ENCODE results near the gene NFYC. TPM values are rescaled to one million over a fixed set of nuclear protein-coding genes. Genes with fewer than 3 reads are reported as not detected.
A peak's percentile ranks its signal among the peaks of the same experiment; 100 is the strongest.

Gene NFYC
- 42.6 and 43.5 TPM in 2 replicates for total RNA-seq (2014; rRNA removed; shearing (Covaris generic))

DNA sequence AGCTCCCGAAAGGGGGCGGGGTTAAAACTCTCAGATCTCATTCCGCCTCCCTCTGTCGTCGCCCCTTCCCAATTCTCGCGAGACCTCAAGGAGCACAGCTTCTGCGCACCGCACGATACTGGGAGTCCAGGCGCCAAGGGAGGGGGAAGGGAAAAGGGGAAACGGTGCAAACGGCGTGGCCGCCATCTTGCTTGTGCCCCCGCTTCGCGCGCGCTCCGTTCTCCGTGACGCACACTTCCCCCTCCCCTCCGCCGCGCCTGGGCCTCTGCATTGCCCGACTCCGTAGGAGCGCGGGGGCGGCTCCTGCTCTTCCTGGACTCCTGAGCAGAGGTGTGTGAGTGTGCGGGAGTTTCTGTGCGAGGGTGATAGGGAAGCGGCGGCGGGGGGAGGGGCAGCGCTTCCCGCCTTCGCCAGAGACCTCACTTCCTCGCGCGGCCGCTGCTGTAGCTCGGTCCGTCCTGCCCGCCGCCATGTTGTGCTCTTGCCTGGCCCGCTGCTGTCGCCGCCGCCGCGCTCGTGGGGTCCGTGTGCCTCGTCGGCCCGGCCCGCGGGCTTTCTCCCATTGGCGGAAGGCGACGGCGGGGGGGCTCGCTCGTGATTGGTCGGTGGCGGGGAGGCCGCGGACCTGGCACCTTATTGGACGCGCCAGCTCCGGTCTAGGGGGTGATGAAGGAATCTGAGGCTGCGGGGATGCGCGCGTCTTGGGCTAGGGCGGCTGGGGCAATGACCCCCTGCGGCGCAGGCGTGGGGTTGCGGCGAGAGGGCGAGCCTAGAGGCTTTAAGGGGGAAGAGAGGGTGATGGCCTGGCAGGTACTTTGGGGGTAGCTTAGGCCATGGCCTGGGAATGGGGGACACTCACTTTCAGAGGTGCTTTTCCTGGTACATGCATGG lies at the start of gene NFYC:
TSS of gene NFYC (plus strand) at position 167 of the 891 bp plus-strand sequence. CDS start 47,140 bp downstream, outside the sequence.
- peak; percentile 97 for DNase-seq (ENCODE audit: low spot score)

GRCh38 chr1:40645118-40645680 lies 46.3 kb upstream of the NFYC start:
- no peak for DNase-seq (ENCODE audit: low spot score)

DNA sequence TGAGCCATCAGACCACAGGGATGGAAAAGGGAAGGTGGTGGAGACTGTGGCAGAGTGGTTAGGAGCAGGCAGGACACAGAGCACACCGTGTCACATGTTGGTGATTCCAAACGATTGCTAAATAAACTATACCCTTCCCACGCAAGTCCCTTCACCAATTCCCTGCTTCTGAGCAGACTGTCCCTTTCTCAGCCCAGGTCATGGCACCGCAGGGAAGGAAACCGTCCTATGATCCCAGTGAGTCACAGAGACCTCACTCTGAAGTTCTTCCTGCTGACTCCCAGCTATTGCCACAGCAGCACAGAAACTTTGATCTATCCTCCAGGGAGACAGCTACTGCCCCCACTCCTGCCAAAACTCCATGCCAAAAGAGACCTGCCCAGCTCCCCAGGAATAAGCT lies 45.2 kb upstream of the NFYC start:
- DNase-seq (ENCODE audit: low spot score): no peak

DNA sequence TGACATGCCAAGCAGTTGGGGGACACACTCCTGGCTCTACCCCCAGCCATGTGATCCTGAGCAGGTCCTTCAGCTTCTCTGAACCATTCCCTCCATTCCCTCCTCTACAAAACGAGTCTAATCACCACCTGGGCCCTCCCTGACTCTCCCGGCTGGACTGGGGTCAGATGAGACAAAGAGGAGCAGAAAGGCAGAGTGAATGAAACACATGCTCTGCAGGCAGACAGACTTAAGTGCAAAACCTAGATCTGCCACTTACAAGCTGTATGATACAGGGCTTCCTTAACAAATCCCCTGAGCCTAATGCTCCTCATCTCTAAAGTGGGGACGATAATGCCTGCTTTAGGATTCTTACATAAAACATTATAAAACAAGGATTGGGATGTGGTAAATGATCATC lies 43.3 kb upstream of the NFYC start:
- no peak for DNase-seq (ENCODE audit: low spot score)

GRCh38 chr1:40648928-40649591 lies 42.4 kb upstream of the NFYC start:
- no peak for DNase-seq (ENCODE audit: low spot score)

- no peak for DNase-seq (ENCODE audit: low spot score)
Observed at GRCh38 chr1:40649592-40649930, 41.9 kb upstream of the NFYC start.

GRCh38 chr1:40650075-40650474 lies 41.4 kb upstream of the NFYC start:
- no peak for DNase-seq (ENCODE audit: low spot score)

DNA sequence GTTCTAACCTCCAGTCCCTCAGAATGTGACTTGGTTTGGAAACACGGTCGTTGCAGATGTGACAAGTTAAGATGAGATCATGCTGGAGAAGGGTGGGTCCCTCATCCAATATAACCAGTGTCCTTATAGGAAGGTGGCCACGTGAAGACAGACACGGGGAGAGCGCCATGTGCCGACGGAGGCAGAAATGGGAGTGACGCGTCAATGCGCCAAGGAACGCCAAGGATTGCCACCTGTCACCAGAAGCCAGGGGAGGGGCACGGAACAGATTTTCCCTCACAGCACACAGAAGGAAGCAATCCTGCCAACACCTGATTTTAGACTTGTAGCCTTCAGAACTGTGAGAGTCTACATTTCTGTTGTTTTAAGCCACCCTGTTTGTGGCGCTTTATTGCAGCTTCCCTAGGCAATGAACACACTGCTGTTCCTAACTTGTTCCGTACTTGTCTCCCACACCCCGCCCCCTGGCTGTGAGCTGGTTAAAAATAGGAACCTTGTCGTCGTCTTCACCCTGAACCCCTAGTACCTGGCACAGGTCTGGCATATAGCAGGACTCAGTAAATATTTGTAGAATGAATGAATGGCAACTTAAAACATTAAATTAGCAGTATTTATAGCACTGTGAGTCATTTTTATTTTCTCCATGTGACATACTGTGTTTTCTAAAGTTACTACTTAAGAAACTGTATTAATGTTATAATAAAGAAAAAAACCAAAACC lies 40.2 kb upstream of the NFYC start:
- DNase-seq (ENCODE audit: low spot score): no peak

DNA sequence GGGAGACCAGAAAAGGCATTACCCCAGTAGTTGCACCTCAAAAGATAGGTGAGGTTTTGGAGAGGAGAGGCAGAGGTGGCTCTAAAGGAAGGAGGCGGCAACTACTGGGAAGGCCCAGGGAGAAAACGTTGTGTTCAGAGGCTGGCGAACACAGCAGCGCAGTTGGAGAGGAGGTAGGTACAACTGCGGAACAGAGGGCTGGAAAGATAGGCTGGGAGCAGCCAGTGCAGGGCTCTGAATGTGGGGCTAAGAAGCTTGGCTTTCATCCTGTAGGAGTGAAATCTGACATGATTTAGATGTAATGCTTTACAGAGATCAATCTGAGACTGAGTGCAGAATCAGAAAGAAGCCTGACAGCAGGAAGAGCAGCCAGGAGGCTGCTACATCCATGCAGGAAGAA lies 39.0 kb upstream of the NFYC start:
- DNase-seq (ENCODE audit: low spot score): no peak

DNA sequence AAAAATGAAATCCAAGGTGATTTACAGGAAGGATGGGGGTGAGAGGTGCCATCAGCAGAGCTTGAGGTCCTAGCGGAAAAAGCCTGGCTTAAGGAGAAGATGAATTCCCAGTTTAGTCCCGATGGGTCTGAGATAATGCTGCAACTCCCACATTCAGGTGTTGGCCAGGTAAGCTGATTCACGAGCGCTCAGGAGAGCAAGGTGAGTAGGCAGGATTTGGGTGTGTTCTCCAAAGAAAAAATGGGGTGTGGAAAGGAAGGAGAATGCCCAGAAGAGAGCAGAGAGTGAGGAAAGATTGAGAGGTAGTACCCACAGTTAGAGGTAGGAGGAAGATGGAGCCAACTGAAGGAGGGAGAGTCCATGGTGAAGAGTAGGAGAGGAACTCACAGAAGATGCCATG lies 38.5 kb upstream of the NFYC start:
- DNase-seq (ENCODE audit: low spot score): no peak

- no peak for DNase-seq (ENCODE audit: low spot score)
Observed at GRCh38 chr1:40653851-40654537, 37.5 kb upstream of the NFYC start.

GRCh38 chr1:40657046-40657445 lies 34.5 kb upstream of the NFYC start:
- DNase-seq (ENCODE audit: low spot score): no peak

DNA sequence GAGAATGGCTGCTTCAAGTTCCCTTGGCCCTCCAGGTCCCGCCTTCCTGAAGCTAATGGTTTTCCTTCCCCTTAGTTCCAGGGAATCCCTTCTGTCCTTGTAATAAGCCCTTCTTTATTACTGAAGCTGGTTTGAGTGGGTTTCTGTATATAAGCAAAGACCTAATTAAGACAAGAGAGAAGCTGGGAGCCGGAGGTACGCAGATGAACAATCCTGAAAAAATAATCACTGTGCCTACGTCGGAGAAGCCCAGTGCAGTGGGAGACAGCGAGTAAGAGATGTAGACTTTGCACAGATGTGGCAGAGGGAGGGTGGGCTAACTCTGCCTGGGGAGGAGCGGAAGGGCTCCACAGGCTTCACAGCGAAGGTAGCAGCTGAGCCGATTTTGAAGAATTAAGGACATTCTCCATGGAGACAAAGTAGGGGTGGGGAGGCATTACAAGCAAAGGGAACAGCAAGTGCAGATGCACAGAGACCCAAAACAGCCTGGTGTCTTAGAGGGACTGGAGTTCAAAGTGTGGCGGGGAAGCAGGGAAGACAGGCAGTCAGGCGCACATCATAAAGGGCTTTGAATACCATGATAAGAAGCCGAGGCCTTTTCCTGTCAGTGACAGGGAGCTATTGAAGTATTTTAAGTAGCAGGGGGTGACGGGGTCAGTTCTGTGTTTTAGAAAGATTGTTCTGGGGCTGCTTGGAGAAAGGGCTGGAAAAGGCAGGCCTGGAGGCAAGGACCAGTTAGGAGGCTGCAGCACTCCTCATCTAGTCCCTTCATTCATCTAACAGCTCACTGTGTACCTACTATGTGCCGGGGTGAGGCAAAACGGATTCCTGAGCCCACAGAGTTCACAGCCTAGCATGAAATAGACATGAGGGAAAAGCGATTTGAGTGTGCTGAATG lies 32.5 kb upstream of the NFYC start:
- no peak for DNase-seq (ENCODE audit: low spot score)

GRCh38 chr1:40659649-40659947 lies 31.9 kb upstream of the NFYC start:
- DNase-seq (ENCODE audit: low spot score): no peak

DNA sequence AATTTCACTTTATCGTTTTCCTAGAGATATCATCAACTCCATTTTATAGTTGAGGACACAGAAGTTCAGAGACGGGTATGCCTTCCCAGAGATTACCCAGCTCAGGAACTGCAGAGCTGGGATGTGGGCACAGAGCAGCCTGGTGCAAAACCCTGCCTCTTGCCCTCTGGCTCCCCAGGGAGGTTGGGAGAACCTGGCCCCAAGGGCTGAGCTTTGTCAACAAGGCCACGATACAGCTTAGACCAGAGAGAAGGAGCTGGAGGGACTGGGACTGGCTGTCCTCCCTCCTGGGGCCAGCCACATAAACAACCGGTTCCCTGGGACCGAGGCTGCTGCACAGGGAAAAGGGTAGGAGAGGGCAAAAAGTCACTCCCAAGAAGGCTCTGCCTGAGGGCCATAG lies 29.8 kb upstream of the NFYC start:
- DNase-seq (ENCODE audit: low spot score): no peak

DNA sequence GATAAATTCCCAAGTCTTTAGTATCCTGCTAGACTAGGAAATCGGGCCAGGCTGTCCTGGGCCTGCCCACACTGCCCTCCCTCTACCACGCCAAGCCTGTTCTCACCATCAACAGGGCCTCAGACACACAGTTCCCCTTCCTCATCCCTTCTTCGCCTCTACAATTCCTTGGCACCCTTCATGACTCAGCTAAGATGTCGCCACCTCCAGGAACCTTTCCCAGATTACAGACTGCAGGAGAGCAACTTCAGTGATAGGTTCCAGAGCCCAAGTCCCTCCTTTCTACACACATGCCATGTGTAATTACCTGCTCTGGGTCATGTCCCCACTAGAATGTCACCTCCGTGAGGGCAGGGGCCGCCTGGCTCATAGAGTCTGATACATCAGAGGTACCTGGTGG lies 29.4 kb upstream of the NFYC start:
- DNase-seq (ENCODE audit: low spot score): no peak

GRCh38 chr1:40662864-40663263 lies 28.6 kb upstream of the NFYC start:
- no peak for DNase-seq (ENCODE audit: low spot score)

- DNase-seq (ENCODE audit: low spot score): no peak
Observed at GRCh38 chr1:40663324-40664166, 28.0 kb upstream of the NFYC start.

DNA sequence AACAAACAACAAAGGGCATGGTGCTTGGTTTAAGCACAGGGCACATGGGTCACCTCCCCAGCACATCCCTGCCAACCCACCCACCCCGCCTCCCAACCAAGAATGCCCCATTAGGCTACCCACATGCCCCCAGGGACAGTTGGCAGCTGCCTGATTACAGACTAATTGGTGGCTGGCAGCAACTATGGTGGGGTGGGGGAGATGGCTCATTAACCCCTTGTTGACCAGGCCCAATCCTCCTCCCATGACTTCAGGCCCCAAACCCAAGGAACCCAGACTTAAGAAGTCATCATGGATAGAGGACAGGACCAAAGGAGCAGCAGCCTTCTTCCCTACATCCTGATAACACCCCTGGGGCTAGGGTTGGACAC lies 27.4 kb upstream of the NFYC start:
- no peak for DNase-seq (ENCODE audit: low spot score)

DNA sequence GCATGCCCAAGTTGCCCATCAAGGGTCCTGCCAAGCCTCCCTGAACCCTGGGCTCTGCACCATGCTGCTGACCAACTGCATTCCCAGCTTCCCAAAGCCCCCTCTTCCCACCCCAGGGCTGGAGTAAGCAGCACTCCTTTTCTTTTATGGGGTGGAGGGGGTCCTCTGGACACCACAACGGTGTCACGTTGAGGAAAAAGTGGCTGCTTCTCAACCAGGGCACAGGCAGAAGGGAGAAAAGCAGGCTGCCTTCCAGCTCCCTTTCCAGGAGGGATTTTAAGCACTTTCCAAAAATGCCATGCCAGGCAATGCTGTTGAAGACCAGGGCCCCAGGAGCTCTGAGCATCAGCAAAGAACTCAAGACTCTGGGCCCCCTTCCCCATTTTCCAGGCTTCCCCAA lies 26.7 kb upstream of the NFYC start:
- DNase-seq (ENCODE audit: low spot score): no peak
